Gastroesophageal sphincter (tissue), 3 donors: Measurements from ENCODE around the gene HTRA1.

Source experiments
- CTCF ChIP-seq, 4 experiments: fragments of 200-600 bp in 2 of 4; fragments of 450-650 bp in 2 of 4; sonication (generic) in 1 of 4; IDR thresholded peaks; one replicate each; pipeline ENCODE4 v1.5.1; 2017 to 2019; ENCODE audit warnings: antibody characterized with exemption in 4 of 4, mild to moderate bottlenecking in 2 of 4, moderate library complexity in 2 of 4
- EP300 ChIP-seq: sonication (generic); formaldehyde crosslinking; IDR thresholded peaks from one replicate; pipeline ENCODE4 v1.6.1; 2017; ENCODE audit warnings: antibody characterized with exemption, mild to moderate bottlenecking
- POLR2A ChIP-seq, 2 donors: fragments of 450-650 bp; IDR thresholded peaks; one replicate each; pipeline ENCODE4 v1.6.1; 2017; ENCODE audit warnings: antibody characterized with exemption in 2 of 2, mild to moderate bottlenecking in 2 of 2, moderate library complexity in 1 of 2
- POLR2AphosphoS5 ChIP-seq: sonication (generic); formaldehyde crosslinking; IDR thresholded peaks from one replicate; pipeline ENCODE4 v1.6.1; 2017; ENCODE audit warnings: antibody characterized with exemption

- no peak for TF ChIP-seq CTCF (IDR thresholded peaks at IDR 0.05)
- no peak for TF ChIP-seq POLR2AphosphoS5
- no peak for TF ChIP-seq POLR2A (IDR thresholded peaks at IDR 0.05)
- no peak for TF ChIP-seq EP300
Observed at GRCh38 chr10:122507616-122508015, 46.3 kb downstream of the HTRA1 start.
